GM06990 (cell line): ENCODE results near the gene ACSBG1.
"Not testable (repeated sequence)": the region's sequence is repeated elsewhere in the genome, so short reads cannot be mapped to it uniquely, and the experiment has no call there.

Experiments
- DNase-seq: peaks from one replicate; pipeline ENCODE4 v3.0.0-alpha.2; 2011; ENCODE audit not compliant: insufficient read length; ENCODE audit errors: extremely low read depth
- H3K27me3 ChIP-seq: replicated peaks from 2 replicates; pipeline ENCODE4 v1.6.0; 2011; ENCODE audit warnings: low read length; ENCODE audit not compliant: control insufficient read depth, insufficient read depth
- H3K36me3 ChIP-seq: 2 replicates; pipeline ENCODE4 v1.5.1; 2011; ENCODE audit warnings: low read length; ENCODE audit not compliant: control insufficient read depth, insufficient read depth
- H3K4me3 ChIP-seq: replicated peaks from 2 replicates; pipeline ENCODE4 v1.5.1; 2011; ENCODE audit warnings: low read depth, mild to moderate bottlenecking, control low read depth, low read length
- TF ChIP-seq, protein P1 (sequence below): IDR thresholded peaks from 2 replicates; pipeline ENCODE4 v1.5.1; 2011; ENCODE audit warnings: low read length, control low read depth, mild to moderate bottlenecking, inconsistent platforms; ENCODE audit not compliant: insufficient read depth, poor library complexity, severe bottlenecking

The ACSBG1 gene

DNA sequence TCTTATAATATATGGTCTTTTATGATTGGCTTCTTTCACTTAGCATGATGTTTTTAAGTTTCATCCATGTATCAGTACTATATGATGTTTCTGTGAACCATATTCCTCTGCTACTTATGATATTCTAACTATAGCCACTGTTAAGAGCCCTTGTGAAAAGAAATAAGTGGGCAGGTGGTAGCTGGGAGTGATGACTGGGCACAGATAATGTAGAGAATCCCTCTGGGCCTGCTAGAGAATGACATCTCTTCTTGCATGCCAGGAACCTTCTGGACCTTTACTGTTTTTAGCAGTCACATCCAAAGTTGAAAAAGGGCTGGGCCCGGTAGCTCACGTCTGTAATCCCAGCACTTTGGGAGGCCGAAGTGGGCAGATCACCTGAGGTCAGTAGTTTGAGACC, 75.0 kb downstream of the ACSBG1 start:
- TF ChIP-seq, protein P1, sequence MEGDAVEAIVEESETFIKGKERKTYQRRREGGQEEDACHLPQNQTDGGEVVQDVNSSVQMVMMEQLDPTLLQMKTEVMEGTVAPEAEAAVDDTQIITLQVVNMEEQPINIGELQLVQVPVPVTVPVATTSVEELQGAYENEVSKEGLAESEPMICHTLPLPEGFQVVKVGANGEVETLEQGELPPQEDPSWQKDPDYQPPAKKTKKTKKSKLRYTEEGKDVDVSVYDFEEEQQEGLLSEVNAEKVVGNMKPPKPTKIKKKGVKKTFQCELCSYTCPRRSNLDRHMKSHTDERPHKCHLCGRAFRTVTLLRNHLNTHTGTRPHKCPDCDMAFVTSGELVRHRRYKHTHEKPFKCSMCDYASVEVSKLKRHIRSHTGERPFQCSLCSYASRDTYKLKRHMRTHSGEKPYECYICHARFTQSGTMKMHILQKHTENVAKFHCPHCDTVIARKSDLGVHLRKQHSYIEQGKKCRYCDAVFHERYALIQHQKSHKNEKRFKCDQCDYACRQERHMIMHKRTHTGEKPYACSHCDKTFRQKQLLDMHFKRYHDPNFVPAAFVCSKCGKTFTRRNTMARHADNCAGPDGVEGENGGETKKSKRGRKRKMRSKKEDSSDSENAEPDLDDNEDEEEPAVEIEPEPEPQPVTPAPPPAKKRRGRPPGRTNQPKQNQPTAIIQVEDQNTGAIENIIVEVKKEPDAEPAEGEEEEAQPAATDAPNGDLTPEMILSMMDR, result no peak
- peaks cover 17% of the 10 kb centered on the region for H3K36me3 ChIP-seq
- no peaks in the 10 kb centered on the region for H3K27me3 ChIP-seq
- DNase-seq, result no peak
- no peak overlapping the region for H3K4me3 ChIP-seq

DNA sequence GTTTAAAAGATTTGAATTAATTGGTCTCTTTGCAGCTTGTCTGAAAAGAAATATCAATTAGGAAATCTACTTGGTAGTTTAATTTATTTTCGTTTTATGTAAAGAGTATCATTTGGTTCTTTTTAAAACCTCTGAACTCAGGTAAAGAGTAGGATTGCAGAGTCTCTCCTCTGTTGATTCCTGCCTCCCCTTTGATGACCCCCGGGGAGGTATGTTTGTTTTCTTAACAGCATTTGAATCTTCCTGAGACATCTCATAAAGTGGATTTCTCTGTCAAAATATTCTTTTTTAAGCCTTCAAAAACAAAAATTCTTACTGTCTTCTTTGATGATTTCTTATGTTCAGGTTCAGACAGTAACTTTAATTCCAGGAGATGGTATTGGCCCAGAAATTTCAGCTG, 77.2 kb downstream of the ACSBG1 start:
- Histone ChIP-seq H3K36me3 (peaks cover 20% of the 10 kb centered on the region), H3K4me3 (no peak overlapping the region), H3K27me3 (no peaks in the 10 kb centered on the region)
- TF ChIP-seq, protein P1, result no peak
- no peak for DNase-seq

DNA sequence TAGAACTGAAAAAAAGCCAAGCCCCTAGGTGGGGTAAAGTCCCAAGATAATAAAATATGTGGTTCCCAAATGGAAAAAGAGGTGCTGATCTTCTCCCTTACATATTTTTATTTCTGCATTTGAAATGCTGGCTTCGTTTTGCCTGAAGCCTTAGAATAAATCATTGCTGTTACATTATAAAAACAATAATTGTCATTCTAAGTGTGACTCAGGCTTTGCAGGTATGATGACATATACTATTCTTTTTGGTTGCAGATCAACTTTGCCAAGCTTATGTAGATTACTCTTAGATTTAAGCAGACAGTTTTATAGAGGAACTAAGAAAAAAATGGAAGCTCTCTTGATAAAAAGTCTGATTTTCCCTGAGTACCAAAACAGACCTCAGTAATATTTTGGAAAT, 77.7 kb downstream of the ACSBG1 start:
- H3K36me3 ChIP-seq, result peaks cover 15% of the 10 kb centered on the region
- no peak overlapping the region for H3K4me3 ChIP-seq
- no peaks in the 10 kb centered on the region for H3K27me3 ChIP-seq
- no peak for DNase-seq
- TF ChIP-seq, protein P1, result no peak

DNA sequence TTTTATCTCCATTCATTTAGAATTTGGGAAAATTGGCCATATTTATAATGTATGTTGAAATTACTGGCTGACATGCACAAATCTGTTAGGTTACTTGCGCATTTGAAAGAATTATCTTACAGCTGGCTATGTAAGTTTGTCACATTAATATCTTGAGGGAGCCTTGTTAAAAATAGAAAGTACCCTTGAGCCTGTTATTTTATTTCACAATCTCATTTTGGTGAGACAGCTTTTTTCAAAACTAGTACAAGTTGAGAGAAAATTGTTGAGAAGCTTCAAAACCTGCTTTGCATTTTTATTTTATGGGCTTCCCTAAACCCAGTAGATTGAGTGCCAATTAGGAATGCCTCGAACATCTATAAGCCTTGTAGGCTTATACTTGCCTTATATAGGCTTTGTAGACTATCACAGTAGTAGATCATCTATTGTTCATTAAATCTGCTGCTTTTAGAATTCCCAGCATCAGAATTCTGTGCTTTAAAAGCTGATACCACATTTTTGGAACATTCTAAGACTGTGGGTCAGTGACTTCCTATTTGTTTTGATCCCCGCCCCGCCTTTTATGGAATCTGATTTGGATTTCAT, 78.9 kb downstream of the ACSBG1 start:
- TF ChIP-seq, protein P1, result no peak
- no peak for DNase-seq
- Histone ChIP-seq H3K27me3 (no peaks in the 10 kb centered on the region), H3K4me3 (no peak overlapping the region), H3K36me3 (peaks cover 12% of the 10 kb centered on the region)

DNA sequence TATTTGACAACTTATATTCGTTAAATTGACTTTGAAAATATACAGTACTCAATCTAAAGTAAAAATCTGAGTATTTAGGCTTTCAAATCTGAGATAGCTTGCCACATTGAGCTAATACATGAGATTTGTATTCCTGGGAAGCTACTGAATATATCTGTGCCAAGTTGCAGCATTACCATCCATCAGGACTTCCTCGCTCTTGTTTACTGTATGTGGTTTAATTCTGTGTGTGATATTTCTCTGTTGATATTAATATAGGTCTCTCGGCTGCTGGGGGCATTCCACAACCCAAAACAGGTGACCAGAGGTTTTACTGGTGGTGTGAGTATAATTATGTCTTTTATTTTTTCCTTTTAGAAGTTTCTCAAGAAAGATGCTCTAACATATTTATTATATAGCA, 79.4 kb downstream of the ACSBG1 start:
- Histone ChIP-seq H3K27me3 (no peaks in the 10 kb centered on the region), H3K4me3 (no peak overlapping the region), H3K36me3 (peaks cover 10% of the 10 kb centered on the region)
- TF ChIP-seq, protein P1, result no peak
- no peak for DNase-seq

DNA sequence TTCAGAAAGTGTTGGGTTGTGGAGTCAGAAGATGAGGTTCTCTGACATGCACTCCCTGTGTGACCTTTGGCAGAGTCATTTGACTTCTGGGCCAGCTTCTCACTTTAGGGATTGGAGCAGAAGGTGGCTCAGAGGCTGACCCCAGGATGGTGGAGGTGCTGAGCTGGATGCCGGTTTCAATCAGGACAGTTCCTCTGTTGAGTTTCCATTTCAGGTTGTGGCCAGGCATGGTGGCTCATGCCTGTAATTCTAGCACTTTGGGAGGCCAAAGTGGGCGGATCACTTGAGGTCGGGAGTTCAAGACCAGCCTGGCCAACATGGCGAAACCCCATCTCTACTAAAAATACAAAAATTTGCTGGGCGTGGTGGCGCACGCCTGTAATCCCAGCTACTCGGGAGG, 83.3 kb downstream of the ACSBG1 start:
- H3K4me3 ChIP-seq, DNase-seq, H3K27me3 ChIP-seq, H3K36me3 ChIP-seq: not testable (repeated sequence)
